OCI-LY3 (cell line): ENCODE results near the gene IFI30.

Source experiments
- H2AFZ ChIP-seq: fragments of 200-600, 300-600 bp; shearing (Covaris generic); 2 replicates; pipeline ENCODE4 v1.6.0; 2014; ENCODE audit warnings: antibody characterized with exemption, low read depth, low read length
- H3K27ac ChIP-seq: fragments of 200-600, 300-600 bp; sonication (generic); 2 replicates; pipeline ENCODE4 v1.5.1; 2014; ENCODE audit warnings: mild to moderate bottlenecking, low read length, moderate library complexity, mixed read lengths
- H3K27me3 ChIP-seq: fragments of 200-600, 300-600 bp; sonication (generic); 2 replicates; pipeline ENCODE4 v1.6.1; 2014; ENCODE audit warnings: low read depth, low read length, mixed read lengths
- H3K36me3 ChIP-seq: fragments of 200-600, 300-600 bp; sonication (generic); replicated peaks from 2 replicates; pipeline ENCODE3; 2014; ENCODE audit warnings: low read depth, low read length, mixed read lengths
- H3K4me1 ChIP-seq: fragments of 300-600, 200-600 bp; sonication (generic); 2 replicates; pipeline ENCODE4 v1.6.1; 2014; ENCODE audit warnings: low read length, mixed read lengths
- H3K4me2 ChIP-seq: fragments of 200-600, 300-600 bp; sonication (generic); 2 replicates; pipeline ENCODE4 v1.6.1; 2014; ENCODE audit warnings: low read length, mixed read lengths
- H3K4me3 ChIP-seq: fragments of 300-600, 200-600 bp; sonication (generic); 2 replicates; pipeline ENCODE4 v1.5.1; 2014; ENCODE audit warnings: antibody characterized with exemption, mild to moderate bottlenecking, low read length, moderate library complexity
- H3K79me2 ChIP-seq: fragments of 300-600, 200-600 bp; shearing (Covaris generic); 2 replicates; pipeline ENCODE4 v1.6.1; 2014; ENCODE audit warnings: mild to moderate bottlenecking, low read length, mixed read lengths
- H3K9ac ChIP-seq: fragments of 300-600, 200-600 bp; shearing (Covaris generic); 2 replicates; pipeline ENCODE4 v1.6.0; 2014; ENCODE audit warnings: mild to moderate bottlenecking, low read length, moderate library complexity
- H3K9me3 ChIP-seq: fragments of 200-600, 300-600 bp; shearing (Covaris generic); 2 replicates; pipeline ENCODE4 v1.6.1; 2014; ENCODE audit warnings: low read length, mixed read lengths; ENCODE audit not compliant: insufficient read depth
- H4K20me1 ChIP-seq: fragments of 200-600, 300-600 bp; sonication (generic); 2 replicates; pipeline ENCODE4 v1.6.1; 2016; ENCODE audit warnings: low read length, mixed read lengths; ENCODE audit not compliant: insufficient read depth
- CTCF ChIP-seq: fragments of 200-600, 300-600 bp; sonication (generic); IDR thresholded peaks from 2 replicates; pipeline ENCODE4 v1.5.1; 2014; ENCODE audit warnings: antibody characterized with exemption, low read length, low read depth
- EZH2phosphoT487 ChIP-seq: fragments of 200-600 bp; shearing (Covaris generic); IDR thresholded peaks from 2 replicates; pipeline ENCODE4 v1.6.1; 2018; ENCODE audit warnings: antibody characterized with exemption, mixed run types, low read depth

The IFI30 gene

GRCh38 chr19:18155095-18156087 lies 18.2 kb upstream of the IFI30 start:
- no peak overlapping the region for H2AFZ ChIP-seq
- no peak overlapping the region for H3K27ac ChIP-seq
- H3K9ac ChIP-seq, result no peak overlapping the region
- H3K4me3 ChIP-seq, result no peak overlapping the region
- H3K79me2 ChIP-seq, result peaks cover 13% of the 10 kb centered on the region; the same call in 1 of the 2 replicates
- TF ChIP-seq EZH2phosphoT487, result no peak
- no peak for TF ChIP-seq CTCF
- H3K9me3 ChIP-seq, result no peaks in the 10 kb centered on the region
- peaks cover 8% of the 10 kb centered on the region; the same call in 1 of the 2 replicates for H4K20me1 ChIP-seq
- no peak overlapping the region for H3K4me2 ChIP-seq
- peaks cover 23% of the 10 kb centered on the region for H3K36me3 ChIP-seq
- peaks cover 19% of the 10 kb centered on the region for H3K4me1 ChIP-seq
- no peaks in the 10 kb centered on the region for H3K27me3 ChIP-seq

- H3K79me2 ChIP-seq, result peaks cover 13% of the 10 kb centered on the region; the same call in 1 of the 2 replicates
- no peak overlapping the region for H2AFZ ChIP-seq
- no peaks in the 10 kb centered on the region for H3K9me3 ChIP-seq
- peaks cover 8% of the 10 kb centered on the region; the same call in 1 of the 2 replicates for H4K20me1 ChIP-seq
- no peak for TF ChIP-seq CTCF
- TF ChIP-seq EZH2phosphoT487, result no peak
- H3K9ac ChIP-seq, result no peak overlapping the region
- no peak overlapping the region for H3K4me2 ChIP-seq
- H3K4me3 ChIP-seq, result no peak overlapping the region
- H3K4me1 ChIP-seq, result peaks cover 24% of the 10 kb centered on the region
- no peaks in the 10 kb centered on the region for H3K27me3 ChIP-seq
- no peak overlapping the region for H3K27ac ChIP-seq
- peaks cover 16% of the 10 kb centered on the region for H3K36me3 ChIP-seq
Measured at GRCh38 chr19:18156268-18156667, 17.3 kb upstream of the IFI30 start.

- H3K27ac ChIP-seq, result no peak overlapping the region
- TF ChIP-seq EZH2phosphoT487 (no peak), CTCF (no peak)
- H3K4me1 ChIP-seq, result peaks cover 18% of the 10 kb centered on the region
- H4K20me1 ChIP-seq, result peaks cover 8% of the 10 kb centered on the region; the same call in 1 of the 2 replicates
- H3K79me2 ChIP-seq, result peaks cover 13% of the 10 kb centered on the region; the same call in 1 of the 2 replicates
- peaks cover 17% of the 10 kb centered on the region for H3K36me3 ChIP-seq
- H3K4me2 ChIP-seq, result no peak overlapping the region
- no peak overlapping the region for H3K4me3 ChIP-seq
- H3K9me3 ChIP-seq, result no peaks in the 10 kb centered on the region
- no peak overlapping the region for H2AFZ ChIP-seq
- H3K27me3 ChIP-seq, result no peaks in the 10 kb centered on the region
- no peak overlapping the region for H3K9ac ChIP-seq
Measured at GRCh38 chr19:18156841-18157464, 16.7 kb upstream of the IFI30 start.
